Measurements from ENCODE around the gene PIK3R2. TPM values are rescaled to one million over a fixed set of nuclear protein-coding genes. Genes with fewer than 3 reads are reported as not detected.

The PIK3R2 gene
- total RNA-seq, 2 experiments from 2014 or later, result 3.2 to 20.5 TPM

DNA sequence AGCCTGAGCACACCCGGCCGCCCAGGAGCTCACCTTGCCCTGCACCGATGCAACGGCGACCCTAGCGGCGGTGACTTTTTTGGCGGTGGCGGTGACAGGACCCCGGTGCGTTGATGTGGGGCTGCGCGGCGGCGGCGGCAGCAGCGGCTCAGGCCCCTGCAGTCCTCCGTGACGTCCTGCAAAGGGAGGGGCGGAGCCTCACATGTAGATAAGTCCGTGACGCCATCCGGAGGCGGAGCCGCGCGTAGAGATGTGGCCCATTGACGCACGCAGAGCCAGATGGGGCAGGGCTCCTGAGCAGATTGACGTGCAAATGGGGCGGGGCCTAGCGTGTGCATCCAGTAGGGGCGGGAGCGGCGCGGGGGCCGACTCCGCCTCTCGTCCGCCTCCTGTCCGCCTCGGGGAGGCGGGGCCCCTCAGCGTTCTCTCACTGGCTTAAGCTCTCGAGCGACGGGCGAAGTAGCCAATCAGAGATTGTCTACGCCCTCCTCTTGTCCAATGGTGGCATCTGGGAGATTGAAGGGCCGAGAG, 51.0 kb downstream of the PIK3R2 start, which contains the start of gene RAB3A:
Gene RAB3A (minus strand): TSS at position 180 of the 531 bp plus-strand sequence. CDS start 1,302 bp downstream, outside the sequence.
- Histone ChIP-seq H2AFZ (ENCODE audit: low read length) (peak within 1 kb of the TSS; percentile 41; the same call in 1 of the 2 replicates), H3K4me1 (ENCODE audit: insufficient read depth, low read length, poor library complexity, severe bottlenecking) (peaks cover 29% of the 10 kb centered on the region), H3K4me2 (ENCODE audit: low read length) (peak within 1 kb of the TSS; percentile 94), H3K27ac (ENCODE audit: low read depth, low read length, poor library complexity, severe bottlenecking) (peak within 1 kb of the TSS; percentile 84), H3K4me3 (ENCODE audit: low read depth, low read length, poor library complexity, severe bottlenecking) (peak within 1 kb of the TSS; percentile 87), H3K79me2 (ENCODE audit: insufficient read depth, low read depth, low read length) (peaks cover 32% of the 10 kb centered on the region), H3K36me3 (ENCODE audit: insufficient read depth, low read length) (peaks cover 35% of the 10 kb centered on the region), H4K20me1 (ENCODE audit: insufficient read depth, low read length) (no peaks in the 10 kb centered on the region; the same call in 1 of the 2 replicates), H3K9me3 (ENCODE audit: low read length) (no peaks in the 10 kb centered on the region), H3K9me2 (ENCODE audit: insufficient read depth, low read length) (no peaks in the 10 kb centered on the region)
- ChIA-PET CTCF (ENCODE audit: unreplicated experiment) (interaction anchor here (0.6 to 1.0 kb wide), 3 partner anchors 41 to 125 kb away, joined by 3 to 6 read pairs (median 4); partner anchors contain the start of gene JUND), POLR2A (interaction anchor here (0.6 to 2.7 kb wide), 4 partner anchors 11 to 958 kb away, joined by 3 to 8 read pairs (median 4); partner anchors contain the start of gene MPV17L2)
- no TSS peak for BruUV-seq (replicated peaks)
- DNase-seq (ENCODE audit: low spot score), result peak; percentile 100
- intact Hi-C loops (cut with micrococcal nuclease; ENCODE audit: unreplicated experiment), result loop anchor here (2.0 kb wide), 2 partner anchors 75 to 119 kb away; partner anchors contain the start of gene LSM4
- no peak for TF ChIP-seq EZH2phosphoT487 (IDR thresholded peaks at IDR 0.05; ENCODE audit: borderline replicate concordance, low read depth, low read length)
- TF ChIP-seq, protein P1, sequence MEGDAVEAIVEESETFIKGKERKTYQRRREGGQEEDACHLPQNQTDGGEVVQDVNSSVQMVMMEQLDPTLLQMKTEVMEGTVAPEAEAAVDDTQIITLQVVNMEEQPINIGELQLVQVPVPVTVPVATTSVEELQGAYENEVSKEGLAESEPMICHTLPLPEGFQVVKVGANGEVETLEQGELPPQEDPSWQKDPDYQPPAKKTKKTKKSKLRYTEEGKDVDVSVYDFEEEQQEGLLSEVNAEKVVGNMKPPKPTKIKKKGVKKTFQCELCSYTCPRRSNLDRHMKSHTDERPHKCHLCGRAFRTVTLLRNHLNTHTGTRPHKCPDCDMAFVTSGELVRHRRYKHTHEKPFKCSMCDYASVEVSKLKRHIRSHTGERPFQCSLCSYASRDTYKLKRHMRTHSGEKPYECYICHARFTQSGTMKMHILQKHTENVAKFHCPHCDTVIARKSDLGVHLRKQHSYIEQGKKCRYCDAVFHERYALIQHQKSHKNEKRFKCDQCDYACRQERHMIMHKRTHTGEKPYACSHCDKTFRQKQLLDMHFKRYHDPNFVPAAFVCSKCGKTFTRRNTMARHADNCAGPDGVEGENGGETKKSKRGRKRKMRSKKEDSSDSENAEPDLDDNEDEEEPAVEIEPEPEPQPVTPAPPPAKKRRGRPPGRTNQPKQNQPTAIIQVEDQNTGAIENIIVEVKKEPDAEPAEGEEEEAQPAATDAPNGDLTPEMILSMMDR (conservative IDR thresholded peaks at IDR 0.05; ENCODE audit: low read length), result no peak

DNA sequence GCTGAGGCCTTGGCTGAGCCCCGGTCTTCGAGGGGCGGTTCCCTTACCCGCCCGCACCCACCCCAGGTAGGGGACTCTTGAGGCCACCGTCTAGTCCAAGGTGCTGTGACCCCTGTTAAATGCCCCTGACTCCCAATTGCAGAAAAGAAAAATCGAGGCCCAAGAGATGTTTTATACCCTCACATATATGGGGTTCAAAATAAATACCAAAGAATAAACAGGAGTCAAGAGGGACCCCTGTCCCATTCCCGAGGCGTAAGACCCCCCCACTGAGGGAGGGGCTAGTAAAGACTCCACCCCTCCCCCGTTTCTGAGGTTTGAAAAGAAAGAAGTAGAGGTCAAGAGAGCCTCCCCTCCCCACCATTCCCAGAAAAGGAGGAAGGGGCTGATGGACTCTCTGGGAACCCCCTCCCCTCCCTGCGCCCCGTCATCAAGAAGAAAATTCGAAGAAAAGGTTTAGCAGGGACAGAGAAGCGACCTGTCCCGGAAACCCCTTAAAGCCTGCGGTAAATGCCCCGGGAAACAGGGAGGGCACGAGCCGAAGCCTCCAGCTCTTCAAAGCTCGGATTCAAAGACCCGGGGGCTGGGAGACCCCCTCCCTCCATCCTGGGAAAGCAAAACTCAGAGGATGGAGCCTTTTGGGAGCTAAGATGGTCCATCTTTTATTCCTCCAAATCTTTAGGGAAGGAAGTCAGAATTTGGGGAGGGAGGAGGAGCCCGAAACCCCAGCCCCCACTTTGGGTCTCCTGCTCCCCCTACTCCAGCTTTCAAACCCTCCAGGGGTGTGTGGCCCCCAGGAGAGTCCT, 51.6 kb downstream of the PIK3R2 start:
- CTCF ChIA-PET (ENCODE audit: unreplicated experiment), result interaction anchor here (0.6 to 1.4 kb wide), 4 partner anchors 40 to 124 kb away, joined by 3 to 4 read pairs (median 3); partner anchors contain the start of gene JUND
- no peaks in the 10 kb centered on the region for H3K9me2 ChIP-seq (ENCODE audit: insufficient read depth, low read length)
- no peaks in the 10 kb centered on the region; the same call in 1 of the 2 replicates for H4K20me1 ChIP-seq (ENCODE audit: insufficient read depth, low read length)
- peak overlapping the region; percentile 41; the same call in 1 of the 2 replicates for H2AFZ ChIP-seq (ENCODE audit: low read length)
- no peaks in the 10 kb centered on the region for H3K9me3 ChIP-seq (ENCODE audit: low read length)
- H3K4me3 ChIP-seq (ENCODE audit: low read depth, low read length, poor library complexity, severe bottlenecking), result peak overlapping the region; percentile 87
- peaks cover 29% of the 10 kb centered on the region for H3K4me1 ChIP-seq (ENCODE audit: insufficient read depth, low read length, poor library complexity, severe bottlenecking)
- peak overlapping the region; percentile 84 for H3K27ac ChIP-seq (ENCODE audit: low read depth, low read length, poor library complexity, severe bottlenecking)
- TSS peak; percentile 96 for BruUV-seq (replicated peaks)
- no peak for TF ChIP-seq EZH2phosphoT487 (IDR thresholded peaks at IDR 0.05; ENCODE audit: borderline replicate concordance, low read depth, low read length)
- TF ChIP-seq, protein P1 (conservative IDR thresholded peaks at IDR 0.05; ENCODE audit: low read length), result no peak
- DNase-seq (ENCODE audit: low spot score), result no peak
- peaks cover 28% of the 10 kb centered on the region for H3K36me3 ChIP-seq (ENCODE audit: insufficient read depth, low read length)
- peaks cover 32% of the 10 kb centered on the region for H3K79me2 ChIP-seq (ENCODE audit: insufficient read depth, low read depth, low read length)
- intact Hi-C loops (cut with micrococcal nuclease; ENCODE audit: unreplicated experiment), result loop anchor here (2.0 kb wide), 2 partner anchors 74 to 118 kb away; partner anchors contain the start of gene LSM4
- peak overlapping the region; percentile 94 for H3K4me2 ChIP-seq (ENCODE audit: low read length)
- POLR2A ChIA-PET, result interaction anchor here (0.6 to 2.7 kb wide), 10 partner anchors 10 to 419 kb away, joined by 3 to 8 read pairs (median 4); partner anchors contain the start of genes JUND and MPV17L2

Data from OCI-LY7 (cell line).